ENCODE measurements around the gene ATP9A. TPM values are rescaled to one million over a fixed set of nuclear protein-coding genes. Genes with fewer than 3 reads are reported as not detected.

Gene ATP9A
- total RNA-seq, 1 experiment from 2014 or later, result 16.8 TPM

DNA sequence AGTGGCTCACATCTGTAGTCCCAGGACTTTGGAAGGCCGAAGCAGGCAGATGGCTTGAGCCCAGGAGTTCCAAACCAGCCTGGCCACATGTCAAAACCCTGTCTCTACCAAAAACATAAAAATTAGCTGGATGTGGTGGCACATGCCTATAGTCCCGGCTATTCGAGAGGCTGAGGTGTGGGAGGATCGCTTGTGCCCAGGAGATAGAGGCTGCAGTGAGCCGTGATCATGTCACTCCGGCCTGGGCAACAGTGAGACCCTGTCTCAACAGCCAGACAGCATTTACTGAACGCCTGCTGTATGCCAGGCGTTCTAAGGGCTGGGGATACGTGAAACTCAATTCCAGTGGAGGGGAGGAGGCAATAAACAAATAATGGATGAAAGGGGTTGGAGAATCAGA is 69.9 kb downstream of the ATP9A start:
- POLR2A ChIA-PET, result no interaction called here
- Histone ChIP-seq H3K36me3 (ENCODE audit: control insufficient read depth in 1 of 2, insufficient read depth in 2 of 2, low read length in 2 of 2) (no peaks in the 10 kb centered on the region), H3K4me3 (replicated peaks in 1 of 2; ENCODE audit: low read depth in 1 of 2, low read length in 2 of 2) (no peak overlapping the region), H2AFZ (ENCODE audit: low read depth, low read length, poor library complexity, severe bottlenecking) (no peak overlapping the region), H3K9me3 (ENCODE audit: control insufficient read depth in 1 of 2, insufficient read depth in 1 of 2, low read depth in 1 of 2, low read length in 2 of 2) (no peaks in the 10 kb centered on the region), H3K9me2 (ENCODE audit: insufficient read depth) (no peaks in the 10 kb centered on the region), H3K9ac (ENCODE audit: low read length) (no peak overlapping the region), H4K20me1 (ENCODE audit: insufficient read depth) (no peaks in the 10 kb centered on the region), H3K4me1 (ENCODE audit: control insufficient read depth in 1 of 2, insufficient read depth in 2 of 2, low read length in 2 of 2) (peaks cover 5 to 31% of the 10 kb centered on the region in 2 experiments; a peak in 3 of 4 replicates), H3K4me2 (ENCODE audit: low read length) (no peak overlapping the region), H3K79me2 (ENCODE audit: insufficient read depth, low read length) (no peaks in the 10 kb centered on the region), H3K27ac (ENCODE audit: low read depth, low read length) (no peak overlapping the region), H3K27me3 (ENCODE audit: insufficient read depth, low read length) (no peaks in the 10 kb centered on the region)
- RAD21 ChIA-PET (ENCODE audit: low non-redundant PET in 1 of 2, low total read pairs in 2 of 2, uncharacterized antibody in 2 of 2, unreplicated experiment in 2 of 2), result no interaction called here
- no TSS peak for BruUV-seq (replicated peaks)
- DNase-seq (ENCODE audit: low read depth, low spot score) (no peak), ATAC-seq (no peak)
- CTCF ChIA-PET, result no interaction called here
- TF ChIP-seq CEBPB (IDR thresholded peaks at IDR 0.05; ENCODE audit: low read depth) (no peak), POLR2AphosphoS5 (IDR thresholded peaks at IDR 0.05; ENCODE audit: low read depth, low read length) (no peak), FOSL1 (IDR thresholded peaks at IDR 0.05; ENCODE audit: low read depth) (no peak), CBX3 (IDR thresholded peaks at IDR 0.05; ENCODE audit: low read depth) (no peak), ELF1 (IDR thresholded peaks at IDR 0.05; ENCODE audit: borderline replicate concordance, low read depth) (no peak), EZH2phosphoT487 (IDR thresholded peaks at IDR 0.05; ENCODE audit: borderline replicate concordance) (no peak), JUND (IDR thresholded peaks at IDR 0.05) (no peak), EGR1 (IDR thresholded peaks at IDR 0.05; ENCODE audit: low read depth) (no peak), YY1 (IDR thresholded peaks at IDR 0.05; ENCODE audit: extremely low read depth, insufficient replicate concordance, low read depth, low read length) (no peak), REST (IDR thresholded peaks at IDR 0.05; ENCODE audit: low read depth) (no peak), SIN3A (IDR thresholded peaks at IDR 0.05; ENCODE audit: low read depth) (no peak), ZNF274 (IDR thresholded peaks at IDR 0.05; ENCODE audit: low read depth, low read length) (no peak), RAD21 (IDR thresholded peaks at IDR 0.05; ENCODE audit: low read depth) (no peak)
- TF ChIP-seq, protein P1, sequence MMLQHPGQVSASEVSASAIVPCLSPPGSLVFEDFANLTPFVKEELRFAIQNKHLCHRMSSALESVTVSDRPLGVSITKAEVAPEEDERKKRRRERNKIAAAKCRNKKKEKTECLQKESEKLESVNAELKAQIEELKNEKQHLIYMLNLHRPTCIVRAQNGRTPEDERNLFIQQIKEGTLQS (IDR thresholded peaks at IDR 0.05), result no peak
- TF ChIP-seq, protein P2, sequence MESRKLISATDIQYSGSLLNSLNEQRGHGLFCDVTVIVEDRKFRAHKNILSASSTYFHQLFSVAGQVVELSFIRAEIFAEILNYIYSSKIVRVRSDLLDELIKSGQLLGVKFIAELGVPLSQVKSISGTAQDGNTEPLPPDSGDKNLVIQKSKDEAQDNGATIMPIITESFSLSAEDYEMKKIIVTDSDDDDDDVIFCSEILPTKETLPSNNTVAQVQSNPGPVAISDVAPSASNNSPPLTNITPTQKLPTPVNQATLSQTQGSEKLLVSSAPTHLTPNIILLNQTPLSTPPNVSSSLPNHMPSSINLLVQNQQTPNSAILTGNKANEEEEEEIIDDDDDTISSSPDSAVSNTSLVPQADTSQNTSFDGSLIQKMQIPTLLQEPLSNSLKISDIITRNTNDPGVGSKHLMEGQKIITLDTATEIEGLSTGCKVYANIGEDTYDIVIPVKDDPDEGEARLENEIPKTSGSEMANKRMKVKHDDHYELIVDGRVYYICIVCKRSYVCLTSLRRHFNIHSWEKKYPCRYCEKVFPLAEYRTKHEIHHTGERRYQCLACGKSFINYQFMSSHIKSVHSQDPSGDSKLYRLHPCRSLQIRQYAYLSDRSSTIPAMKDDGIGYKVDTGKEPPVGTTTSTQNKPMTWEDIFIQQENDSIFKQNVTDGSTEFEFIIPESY (IDR thresholded peaks at IDR 0.05; ENCODE audit: extremely low read depth, insufficient replicate concordance, low read length), result no peak
- intact Hi-C loops (cut with micrococcal nuclease), result no loop called here

Measured in HCT116 (cell line).